Umbilical cord (tissue), 2 donors: ENCODE measurements around the gene PHLDA1. TPM values are rescaled to one million over a fixed set of nuclear protein-coding genes. Genes with fewer than 3 reads are reported as not detected.
"Not testable (repeated sequence)": the region's sequence is repeated elsewhere in the genome, so short reads cannot be mapped to it uniquely, and the experiment has no call there.

ENCODE experiments used
- DNase-seq: peaks from one replicate; pipeline ENCODE4 v3.0.0-alpha.2; 2015; ENCODE audit warnings: low spot score
- total RNA-seq: library from RNA; depleted of rRNA; stranded (reverse); fragments of >200 nt; gene quantifications from one replicate; pipeline ENCODE4 v1.2.3, GENCODE V29; 2014; ENCODE audit warnings: low replicate concordance; ENCODE audit not compliant: insufficient read depth

Gene PHLDA1
- total RNA-seq, 1 donor from 2014 or later, result 7.5 TPM

GRCh38 chr12:76018672-76019071, 12.9 kb downstream of the PHLDA1 start:
- no peak for DNase-seq

- DNase-seq, result peak; percentile 25
These were observed 13.5 kb downstream of the PHLDA1 start for GRCh38 chr12:76018111-76018510.

- DNase-seq, result peak; percentile 50
These were observed 17.6 kb downstream of the PHLDA1 start for GRCh38 chr12:76014007-76014406.

- no peak for DNase-seq
These were observed 18.0 kb downstream of the PHLDA1 start for GRCh38 chr12:76013603-76014002.

- no peak for DNase-seq
These were observed 18.9 kb downstream of the PHLDA1 start for GRCh38 chr12:76012644-76013043.

- DNase-seq, result no peak
These were observed 20.7 kb downstream of the PHLDA1 start for GRCh38 chr12:76010732-76011458.

GRCh38 chr12:76008428-76008827, 23.1 kb downstream of the PHLDA1 start:
- DNase-seq, result no peak

- DNase-seq, result no peak
These were observed 23.9 kb downstream of the PHLDA1 start for GRCh38 chr12:76007640-76008039.

GRCh38 chr12:76006028-76006925, 25.3 kb downstream of the PHLDA1 start:
- DNase-seq, result no peak

GRCh38 chr12:76003355-76003638, 28.3 kb downstream of the PHLDA1 start:
- no peak for DNase-seq

GRCh38 chr12:76002598-76003354, 28.8 kb downstream of the PHLDA1 start:
- DNase-seq, result no peak

GRCh38 chr12:75998292-75999063, 33.1 kb downstream of the PHLDA1 start:
- DNase-seq, result no peak

GRCh38 chr12:75997658-75998057, 33.9 kb downstream of the PHLDA1 start:
- no peak for DNase-seq

- DNase-seq, result no peak
These were observed 34.6 kb downstream of the PHLDA1 start for GRCh38 chr12:75996861-75997447.

- no peak for DNase-seq
These were observed 35.9 kb downstream of the PHLDA1 start for GRCh38 chr12:75995691-75996090.

- DNase-seq, result no peak
These were observed 37.4 kb downstream of the PHLDA1 start for GRCh38 chr12:75994069-75994740.

GRCh38 chr12:75991753-75992152, 39.8 kb downstream of the PHLDA1 start:
- no peak for DNase-seq

GRCh38 chr12:75990189-75990912, 41.2 kb downstream of the PHLDA1 start:
- DNase-seq, result no peak

GRCh38 chr12:75987709-75988108, 43.9 kb downstream of the PHLDA1 start:
- DNase-seq, result not testable (repeated sequence)
